Activated gamma-delta T cell treated with Interleukin-2 at 50 U/mL for 16 hours (primary cell): Measurements from ENCODE around the gene ALPI.
"Not testable (repeated sequence)": the region's sequence is repeated elsewhere in the genome, so short reads cannot be mapped to it uniquely, and the experiment has no call there.

Experiments used
- DNase-seq: peaks from one replicate; pipeline ENCODE4 v3.0.0-alpha.2; 2020

The ALPI gene

GRCh38 chr2:232443669-232444408 is 12.1 kb upstream of the ALPI start:
- not testable (repeated sequence) for DNase-seq

GRCh38 chr2:232444409-232445148 is 11.4 kb upstream of the ALPI start:
- peak; percentile 46 for DNase-seq

- not testable (repeated sequence) for DNase-seq
Measured at GRCh38 chr2:232445149-232445885, 10.6 kb upstream of the ALPI start.

- not testable (repeated sequence) for DNase-seq
Measured at GRCh38 chr2:232446266-232446777, 9.6 kb upstream of the ALPI start.

- DNase-seq: no peak
Measured at GRCh38 chr2:232447091-232447620, 8.8 kb upstream of the ALPI start.

GRCh38 chr2:232447638-232448303 is 8.2 kb upstream of the ALPI start:
- DNase-seq: no peak

- DNase-seq: no peak
Measured at GRCh38 chr2:232448304-232448690, 7.7 kb upstream of the ALPI start.

GRCh38 chr2:232449964-232450363 is 6.0 kb upstream of the ALPI start:
- DNase-seq: no peak

GRCh38 chr2:232451645-232452044 is 4.3 kb upstream of the ALPI start:
- not testable (repeated sequence) for DNase-seq

- no peak for DNase-seq
Measured at GRCh38 chr2:232454630-232455029, 1.3 kb upstream of the ALPI start.

GRCh38 chr2:232456296-232457120 is 555 bp downstream of the ALPI start:
- no peak for DNase-seq

- no peak for DNase-seq
Measured at GRCh38 chr2:232457121-232458011, 1.4 kb downstream of the ALPI start.

- no peak for DNase-seq
Measured at GRCh38 chr2:232458051-232458660, 2.2 kb downstream of the ALPI start.

- no peak for DNase-seq
Measured at GRCh38 chr2:232458661-232459418, 2.9 kb downstream of the ALPI start.

GRCh38 chr2:232459419-232460035 is 3.6 kb downstream of the ALPI start:
- no peak for DNase-seq

GRCh38 chr2:232460171-232460570 is 4.2 kb downstream of the ALPI start:
- no peak for DNase-seq

GRCh38 chr2:232463701-232464543 is 8.0 kb downstream of the ALPI start:
- DNase-seq: no peak

GRCh38 chr2:232464544-232464885 is 8.6 kb downstream of the ALPI start:
- DNase-seq: no peak
